H1 (cell line): ENCODE results near the gene RAPGEF1. TPM values are rescaled to one million over a fixed set of nuclear protein-coding genes. Genes with fewer than 3 reads are reported as not detected.
A peak's percentile ranks its signal among the peaks of the same experiment; 100 is the strongest.

Source experiments
- CTCF ChIA-PET: fragments of 300-600 bp; sonication (Branson Sonifier 250); formaldehyde crosslinking; loops from one replicate; lab custom pipeline; 2021; ENCODE audit not compliant: partially characterized antibody; lab: Charles Lee
- POLR2A ChIA-PET: fragments of 300-600 bp; sonication (Branson Sonifier 250); formaldehyde crosslinking; loops from one replicate; lab custom pipeline; 2021; ENCODE audit warnings: inconsistent platforms; ENCODE audit not compliant: partially characterized antibody; lab: Charles Lee
- DNase-seq, 2 experiments: peaks; one replicate each; pipeline versions ENCODE4 v3.0.0 to v3.0.0-alpha.2; 2010 to 2022; ENCODE audit warnings: low spot score in 2 of 2, low read depth in 1 of 2, mixed read lengths in 1 of 2
- FAIRE-seq: peaks from 2 replicates; lab custom pipeline; 2011; peaks lifted over from hg19 to GRCh38; lab: Jason Lieb, UNC
- H2AFZ ChIP-seq: 2 replicates; pipeline ENCODE4 v1.8.1; 2012; ENCODE audit warnings: low read length, inconsistent platforms
- H2AK5ac ChIP-seq: 2 replicates; pipeline ENCODE4 v1.6.1; 2013; ENCODE audit warnings: low read depth, low read length
- H2BK120ac ChIP-seq: replicated peaks from 2 replicates; pipeline ENCODE3; 2013; ENCODE audit warnings: low read depth, low read length, inconsistent platforms
- H2BK12ac ChIP-seq: 2 replicates; pipeline ENCODE4 v1.6.1; 2013; ENCODE audit warnings: low read depth, low read length
- H2BK15ac ChIP-seq: 2 replicates; pipeline ENCODE4 v1.6.1; 2013; ENCODE audit warnings: low read length
- H2BK20ac ChIP-seq: 2 replicates; pipeline ENCODE4 v1.6.1; 2013; ENCODE audit warnings: low read length
- H2BK5ac ChIP-seq: 2 replicates; pipeline ENCODE4 v1.6.1; 2013; ENCODE audit warnings: low read depth, low read length
- H3K14ac ChIP-seq: 2 replicates; pipeline ENCODE4 v1.6.1; 2013; ENCODE audit warnings: inconsistent platforms; ENCODE audit not compliant: insufficient read length
- H3K18ac ChIP-seq: 2 replicates; pipeline ENCODE4 v1.6.1; 2013; ENCODE audit warnings: low read length; ENCODE audit errors: extremely low read depth
- H3K23ac ChIP-seq: 2 replicates; pipeline ENCODE4 v1.6.1; 2013; ENCODE audit warnings: inconsistent platforms; ENCODE audit not compliant: insufficient read length
- H3K23me2 ChIP-seq: 2 replicates; pipeline ENCODE4 v1.6.1; 2013; ENCODE audit warnings: low read depth, low read length
- H3K27ac ChIP-seq: 2 replicates; pipeline ENCODE4 v1.6.1; 2011; ENCODE audit warnings: low read depth, low read length, inconsistent platforms
- H3K27me3 ChIP-seq, 4 experiments: replicated peaks in 1 of 4; 1 replicate in 1 of 4; 2 replicates in 3 of 4; pipeline versions ENCODE4 v1.6.1 to v1.8.1; 2011 to 2013; ENCODE audit warnings: low read length in 3 of 4, mild to moderate bottlenecking in 3 of 4, inconsistent platforms in 2 of 4, mixed read lengths in 2 of 4, moderate library complexity in 1 of 4; ENCODE audit not compliant: control insufficient read depth in 3 of 4, insufficient read depth in 3 of 4; ENCODE audit errors: extremely low read depth in 1 of 4
- H3K36me3 ChIP-seq, 4 experiments: 2 replicates each; pipeline versions ENCODE4 v1.6.1 to v1.8.1; 2011 to 2013; ENCODE audit warnings: mild to moderate bottlenecking in 4 of 4, low read length in 3 of 4, moderate library complexity in 2 of 4, control low read depth in 1 of 4, inconsistent platforms in 1 of 4; ENCODE audit not compliant: insufficient read depth in 4 of 4, control insufficient read depth in 2 of 4
- H3K4ac ChIP-seq: replicated peaks from 2 replicates; pipeline ENCODE3; 2013; ENCODE audit warnings: low read length, low read depth, mixed read lengths, inconsistent platforms; ENCODE audit not compliant: insufficient read length
- H3K4me1 ChIP-seq, 4 experiments: replicated peaks in 1 of 4; 1 replicate in 1 of 4; 2 replicates in 3 of 4; pipeline versions ENCODE4 v1.6.1 to v1.8.1; 2011 to 2013; ENCODE audit warnings: low read length in 3 of 4, inconsistent platforms in 2 of 4, mixed read lengths in 1 of 4; ENCODE audit not compliant: insufficient read depth in 4 of 4, control insufficient read depth in 3 of 4
- H3K4me2 ChIP-seq, 2 experiments: 2 replicates each; pipeline versions ENCODE4 v1.6.1 to v1.8.1; 2011 to 2013; ENCODE audit warnings: low read depth in 2 of 2, low read length in 2 of 2, control low read depth in 1 of 2, inconsistent platforms in 1 of 2, mild to moderate bottlenecking in 1 of 2; ENCODE audit not compliant: insufficient read depth in 1 of 2
- H3K4me3 ChIP-seq, 4 experiments: fragments of 200-600, 300-600 bp in 1 of 4; sonication (generic), shearing (Covaris generic), sonication (Bioruptor Twin) in 1 of 4; 2 replicates each; pipeline versions ENCODE4 v1.5.1 to v1.8.1; 2011 to 2016; ENCODE audit warnings: low read length in 4 of 4, low read depth in 3 of 4, control low read depth in 2 of 4, inconsistent platforms in 2 of 4, mild to moderate bottlenecking in 2 of 4, mixed read lengths in 1 of 4, moderate library complexity in 1 of 4; ENCODE audit not compliant: insufficient read depth in 2 of 4; ENCODE audit errors: extremely low read depth in 1 of 4
- H3K56ac ChIP-seq: replicated peaks from 2 replicates; pipeline ENCODE3; 2013; ENCODE audit warnings: low read depth, mild to moderate bottlenecking, mixed read lengths, low read length, inconsistent platforms; ENCODE audit not compliant: insufficient read length
- H3K79me1 ChIP-seq: 2 replicates; pipeline ENCODE4 v1.6.1; 2013; ENCODE audit warnings: low read depth, low read length, control low read depth
- H3K79me2 ChIP-seq, 2 experiments: 2 replicates each; pipeline versions ENCODE4 v1.6.1 to v1.8.1; 2012 to 2013; ENCODE audit warnings: low read length in 2 of 2, mild to moderate bottlenecking in 2 of 2, inconsistent platforms in 1 of 2; ENCODE audit not compliant: insufficient read depth in 2 of 2, control insufficient read depth in 1 of 2
- H3K9ac ChIP-seq, 4 experiments: replicated peaks in 1 of 4; 1 replicate in 1 of 4; 2 replicates in 3 of 4; pipeline versions ENCODE4 v1.6.1 to v1.8.1; 2011 to 2013; ENCODE audit warnings: low read depth in 3 of 4, low read length in 3 of 4, control low read depth in 2 of 4, mild to moderate bottlenecking in 2 of 4, moderate library complexity in 2 of 4, inconsistent platforms in 1 of 4; ENCODE audit errors: extremely low read depth in 1 of 4
- H3K9me3 ChIP-seq, 2 experiments: 2 replicates each; pipeline versions ENCODE4 v1.6.1 to v1.8.1; 2012 to 2013; ENCODE audit warnings: mild to moderate bottlenecking in 2 of 2, moderate library complexity in 2 of 2, control low read depth in 1 of 2, inconsistent platforms in 1 of 2, low read depth in 1 of 2, low read length in 1 of 2, mixed read lengths in 1 of 2; ENCODE audit not compliant: insufficient read depth in 2 of 2
- H4K20me1 ChIP-seq, 2 experiments: replicated peaks in 1 of 2; 2 replicates each; pipeline versions ENCODE3 to v1.8.1; 2011 to 2013; ENCODE audit warnings: inconsistent platforms in 2 of 2, low read length in 2 of 2, mild to moderate bottlenecking in 1 of 2; ENCODE audit not compliant: insufficient read depth in 2 of 2, control insufficient read depth in 1 of 2
- H4K5ac ChIP-seq: 2 replicates; pipeline ENCODE4 v1.6.1; 2013; ENCODE audit warnings: low read length, low read depth, mixed read lengths, inconsistent platforms; ENCODE audit not compliant: insufficient read length
- H4K8ac ChIP-seq: 2 replicates; pipeline ENCODE4 v1.8.0; 2013; ENCODE audit warnings: mild to moderate bottlenecking, moderate library complexity, low read length, inconsistent platforms; ENCODE audit not compliant: insufficient read depth; ENCODE audit errors: extremely low read depth
- H4K91ac ChIP-seq: replicated peaks from 2 replicates; pipeline ENCODE3; 2013; ENCODE audit warnings: low read length, mixed read lengths, inconsistent platforms; ENCODE audit not compliant: insufficient read length
- BCL11A ChIP-seq, 2 experiments: IDR thresholded peaks; one replicate each; pipeline ENCODE4 v1.6.1; 2011; ENCODE audit warnings: low read depth in 2 of 2, low read length in 2 of 2, mild to moderate bottlenecking in 2 of 2
- CBX8 ChIP-seq: fragments of 300-800, 300-1000 bp; sonication (generic); IDR thresholded peaks from 2 replicates; pipeline ENCODE4 v1.7.1; 2016; ENCODE audit warnings: low read depth, low read length, borderline replicate concordance
- KDM5A ChIP-seq: fragments of 200-600 bp; IDR thresholded peaks from 2 replicates; pipeline ENCODE4 v1.7.1; 2012; ENCODE audit warnings: mild to moderate bottlenecking, low read length, inconsistent platforms, mixed read lengths
- MAX ChIP-seq: IDR thresholded peaks from 2 replicates; pipeline ENCODE4 v1.6.1; 2012; ENCODE audit warnings: inconsistent platforms
- RAD21 ChIP-seq, 2 experiments: IDR thresholded peaks in 1 of 2; conservative IDR thresholded peaks in 1 of 2; 2 replicates each; pipeline ENCODE4 v1.6.1; 2011; ENCODE audit warnings: low read depth in 2 of 2, low read length in 2 of 2, improper control_type of control experiment in 1 of 2, inconsistent platforms in 1 of 2, mild to moderate bottlenecking in 1 of 2, moderate library complexity in 1 of 2
- SP1 ChIP-seq: IDR thresholded peaks from 2 replicates; pipeline ENCODE4 v1.6.1; 2011; ENCODE audit warnings: low read depth, low read length
- ZNF274 ChIP-seq: IDR thresholded peaks from 2 replicates; pipeline ENCODE4 v1.7.0; 2012; ENCODE audit warnings: low read length, borderline replicate concordance; ENCODE audit errors: extremely low read depth
- WGBS, 2 experiments: shearing (Covaris generic) in 1 of 2; methylation state at CpG; one replicate each; pipeline versions ENCODE4 v1.1.6 to v1.1.7; 2013 to 2015; ENCODE audit warnings: low lambda C conversion rate in 2 of 2, mixed read lengths in 2 of 2, inconsistent platforms in 1 of 2, low coverage in 1 of 2, missing lambda C conversion rate in 1 of 2; ENCODE audit not compliant: insufficient replicate concordance in 2 of 2, insufficient coverage in 1 of 2, insufficient read length in 1 of 2; ENCODE audit errors: extremely low coverage in 1 of 2, missing lambda C conversion rate in 1 of 2; 5-methylcytosine and 5-hydroxymethylcytosine counted together
- polyA plus RNA-seq, 7 experiments: library from polyadenylated mRNA; depleted of rRNA in 3 of 7; stranded (reverse) in 5 of 7; unstranded in 2 of 7; fragments of >200 nt in 5 of 7; fragments of 200-250 nt in 2 of 7; gene quantifications; 1 replicate in 5 of 7; 2 replicates in 1 of 7; 4 replicates in 1 of 7; pipeline versions ENCODE4 v1.2.1 to v1.2.3, GENCODE V29; 2011 to 2013; ENCODE audit warnings: missing spikeins in 2 of 7, mixed read lengths in 2 of 7
- total RNA-seq: library from RNA; stranded (reverse); fragmentation: NEBNext Ultra II Directional; extraction: Animal tissue kit (Norgen Biotek cat#: 25700); gene quantifications from 2 replicates; pipeline ENCODE4 v1.2.1, GENCODE V29; 2021

RAPGEF1 gene
- total and polyA plus RNA-seq, 2 of the 8 experiments (the other 6 are each of a cell fraction or from before 2014, with no cell fraction given), result 29.7 to 78.9 TPM

GRCh38 chr9:131679261-131680020 lies 60.4 kb downstream of the RAPGEF1 start:
- Histone ChIP-seq H3K14ac (no peak overlapping the region), H2BK12ac (peak overlapping the region; percentile 82), H3K27ac (no peak overlapping the region), H4K5ac (no peak overlapping the region), H3K56ac (no peak overlapping the region), H3K4me1 (peaks cover 8 to 40% (median 30%) of the 10 kb centered on the region in 4 experiments), H2AK5ac (0 out of 2 replicates have a peak overlapping the region, but pooled peaks have one; percentile 28), H3K36me3 (no peaks in the 10 kb centered on the region), H2AFZ (no peak overlapping the region), H2BK15ac (no peak overlapping the region; the same call in 1 of the 2 replicates), H4K20me1 (no peaks in the 10 kb centered on the region), H3K18ac (peak overlapping the region; percentile 24; the same call in 1 of the 2 replicates), H3K79me1 (no peaks in the 10 kb centered on the region; the same call in 1 of the 2 replicates), H3K27me3 (no peaks in the 10 kb centered on the region), H2BK5ac (peak overlapping the region; percentile 71; the same call in 1 of the 2 replicates), H3K9ac (no peak overlapping the region), H3K23ac (no peak overlapping the region), H2BK20ac (peak overlapping the region; percentile 11; the same call in 1 of the 2 replicates), H3K9me3 (peaks cover 0 to 2% of the 10 kb centered on the region in 2 experiments; a peak in 1 of 4 replicates), H3K4me2 (peak overlapping the region; percentile 18 to 44; a peak in 1 of 4 replicates), H4K91ac (peak overlapping the region; percentile 12), H3K4ac (peak overlapping the region; percentile 47), H3K79me2 (peaks cover 0 to 54% of the 10 kb centered on the region in 2 experiments; a peak in 2 of 4 replicates), H3K23me2 (no peaks in the 10 kb centered on the region), H4K8ac (no peak overlapping the region), H2BK120ac (peak overlapping the region; percentile 21), H3K4me3 (peak overlapping the region in 1 of 4 experiments; percentile 8; a peak in 1 of 8 replicates)
- POLR2A ChIA-PET, result interaction anchor here (1.0 to 1.7 kb wide), 2 partner anchors 17 to 43 kb away, joined by 3 to 5 read pairs; no protein-coding TSS in a partner anchor
- TF ChIP-seq MAX (no peak), ZNF274 (no peak), KDM5A (no peak), RAD21 (IDR thresholded peaks at IDR 0.05 in 1 of 2, conservative IDR thresholded peaks at IDR 0.05 in 1 of 2; ENCODE audit: low read depth in 2 of 2, low read length in 2 of 2) (no peak), BCL11A (IDR thresholded peaks at IDR 0.05; ENCODE audit: low read depth in 2 of 2, low read length in 2 of 2) (no peak), SP1 (no peak), CBX8 (no peak)
- DNase-seq (no peak), FAIRE-seq (no peak)
- CTCF ChIA-PET, result interaction anchor here (0.6 to 3.1 kb wide), 6 partner anchors 14 to 258 kb away, joined by 3 to 17 read pairs (median 4); no protein-coding TSS in a partner anchor
- 93% methylated on average over 12 of the region's 12 CpGs; no CpG with 5 or more reads in 1 of the 2 experiments for WGBS, 2 experiments
